HG02610 (cell line): ENCODE data around the gene ERICH6B.

ENCODE experiments used
- ATAC-seq: cut with Tn5 transposase; IDR thresholded peaks from one replicate; pipeline ENCODE4 v1.9.1; 2021; ENCODE audit warnings: mild to moderate bottlenecking, moderate library complexity; ENCODE audit not compliant: unreplicated experiment

Gene ERICH6B

DNA sequence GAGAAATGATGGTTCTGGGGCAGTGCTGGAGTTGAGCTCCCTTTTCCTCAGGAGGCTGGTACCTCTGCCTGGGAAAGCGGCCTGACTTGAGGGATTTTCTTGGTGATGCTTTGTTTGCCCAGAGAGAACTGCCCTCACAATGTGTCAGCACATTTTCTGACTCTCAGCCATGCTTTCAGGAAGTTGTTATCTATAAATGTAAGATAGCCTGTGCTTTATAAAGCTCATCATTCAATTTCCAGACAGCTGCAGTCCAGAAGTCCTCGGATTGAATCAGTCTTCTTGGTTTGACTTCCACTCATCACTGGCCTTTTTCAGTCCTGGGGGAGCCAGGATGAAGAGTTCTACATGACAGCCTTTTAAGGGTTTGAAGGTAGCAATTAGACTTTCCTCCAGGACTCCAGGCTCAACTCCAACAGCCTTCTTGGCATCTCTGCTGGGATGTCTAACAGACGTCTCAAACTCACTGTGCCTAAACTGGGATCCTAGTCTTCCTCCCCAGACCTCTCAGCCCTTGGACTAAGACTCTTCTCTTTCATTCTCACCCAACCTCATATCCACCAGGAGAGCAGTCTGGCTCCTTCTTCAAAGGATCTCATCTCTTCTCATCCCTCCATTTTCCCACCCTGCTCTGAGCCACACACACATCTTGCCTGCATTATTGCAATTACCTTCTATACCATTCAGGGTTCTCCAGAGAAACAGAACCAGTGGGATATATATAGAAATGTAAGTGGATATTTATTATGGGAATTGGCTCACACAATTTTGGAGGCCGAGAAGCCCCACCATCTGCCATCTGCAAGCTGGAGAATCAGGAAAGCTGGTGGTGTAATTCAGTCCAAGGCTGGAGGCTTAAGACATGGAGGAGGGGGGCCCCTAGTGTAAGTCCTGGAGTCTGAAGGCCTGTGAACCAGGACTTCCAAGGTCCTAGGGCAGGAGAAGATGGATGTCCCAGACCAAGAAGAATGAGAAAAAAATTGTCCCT, 13.1 kb downstream of the ERICH6B start:
- ATAC-seq = no peak

GRCh38 chr13:45601680-45602079, 13.9 kb downstream of the ERICH6B start:
- ATAC-seq = no peak

- ATAC-seq = no peak
Measured at GRCh38 chr13:45598597-45598996, 16.9 kb downstream of the ERICH6B start.

DNA sequence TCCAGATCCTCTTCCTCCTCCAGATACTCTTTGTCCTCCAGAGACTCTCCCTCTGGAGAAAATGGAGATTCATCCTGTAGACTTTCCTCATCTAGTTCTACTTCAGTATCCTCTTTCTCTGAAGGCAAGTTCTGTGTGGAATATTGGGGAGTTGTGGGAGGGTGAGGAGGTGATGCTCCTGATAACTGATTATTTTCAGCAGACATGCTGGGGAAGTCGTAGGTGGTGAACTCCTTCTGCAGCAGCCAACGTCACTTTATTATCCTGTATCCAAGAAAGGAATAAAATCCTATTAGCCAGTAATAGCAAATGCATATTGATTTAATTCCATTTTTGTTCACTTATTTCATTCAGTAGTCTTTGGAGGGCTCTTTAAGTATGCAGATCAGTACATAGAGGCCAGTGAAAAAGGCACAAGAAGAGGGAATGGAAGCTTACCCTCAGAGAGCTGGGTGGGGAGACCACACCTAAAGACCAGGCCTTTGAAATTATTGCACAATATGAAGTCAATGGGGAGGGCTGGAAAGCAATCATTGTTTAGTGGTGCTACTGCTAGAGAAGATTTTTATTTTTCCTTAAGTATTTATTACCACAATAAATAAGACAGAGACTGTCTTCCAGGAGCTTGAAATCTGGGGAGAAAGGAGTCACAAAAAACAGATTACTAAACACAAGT, 18.6 kb downstream of the ERICH6B start:
- ATAC-seq = no peak

GRCh38 chr13:45595965-45596364, 19.6 kb downstream of the ERICH6B start:
- no peak for ATAC-seq

DNA sequence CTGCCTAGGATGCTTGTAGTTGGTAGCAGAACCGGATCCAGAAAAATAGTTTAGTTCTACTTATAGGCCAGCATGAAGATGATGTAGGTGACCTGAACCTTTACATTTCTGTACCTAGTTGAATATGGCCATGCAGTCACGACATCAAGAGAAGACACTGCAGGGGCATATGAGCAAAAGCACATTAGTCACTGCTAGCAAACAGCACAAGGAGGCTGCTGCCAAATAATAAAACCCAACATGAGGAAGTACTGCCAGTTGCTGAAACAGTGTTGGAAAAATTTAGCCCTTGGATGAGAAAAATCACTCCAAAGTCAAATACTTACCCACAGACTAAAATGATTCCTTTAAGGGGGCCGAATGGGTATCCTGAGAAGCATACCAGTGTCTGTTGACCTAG, 20.8 kb downstream of the ERICH6B start:
- ATAC-seq = no peak

GRCh38 chr13:45594227-45594626, 21.3 kb downstream of the ERICH6B start:
- no peak for ATAC-seq

- ATAC-seq = peak; percentile 84
Measured at GRCh38 chr13:45592758-45593157, 22.8 kb downstream of the ERICH6B start.

DNA sequence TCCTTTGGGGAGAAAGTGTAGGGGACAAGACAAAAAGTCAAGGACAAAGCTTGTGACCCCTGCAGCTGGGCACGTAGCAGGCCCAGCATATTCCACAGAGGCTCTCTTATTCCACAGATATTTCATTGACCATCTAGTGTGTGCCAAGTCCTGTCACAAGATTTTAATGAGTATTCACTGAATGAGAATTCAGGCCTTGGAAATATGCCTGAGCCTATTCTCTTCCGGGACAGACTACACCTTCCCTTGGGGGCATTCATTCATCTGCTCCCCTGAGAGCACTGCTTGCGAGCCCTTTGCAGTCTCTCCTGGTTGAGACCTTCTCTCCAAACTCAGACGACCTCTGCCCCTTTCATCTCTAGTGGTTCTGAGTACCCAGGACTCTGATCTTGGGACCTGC, 25.5 kb downstream of the ERICH6B start:
- ATAC-seq = no peak

GRCh38 chr13:45587897-45588296, 27.6 kb downstream of the ERICH6B start:
- ATAC-seq = no peak

DNA sequence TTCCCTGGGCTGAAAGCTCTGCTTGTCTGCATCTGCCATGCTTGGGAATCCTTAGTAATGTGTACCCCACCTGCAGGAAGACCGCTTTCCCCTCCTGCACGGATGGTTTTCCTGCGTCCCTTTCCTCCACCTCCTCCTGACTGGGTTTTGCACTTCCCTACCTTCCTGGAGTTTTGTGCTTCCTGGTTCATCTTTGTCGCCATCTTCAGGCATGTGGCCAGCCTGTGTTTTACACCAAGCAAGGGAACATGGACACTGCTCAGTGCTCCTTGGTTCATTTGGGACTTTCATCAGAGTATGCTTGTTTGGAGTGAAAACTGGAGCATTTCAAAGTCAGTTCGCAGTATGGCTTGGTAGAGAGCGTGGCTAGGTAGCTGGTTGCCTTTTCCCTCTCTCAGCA, 30.7 kb downstream of the ERICH6B start:
- ATAC-seq = no peak

DNA sequence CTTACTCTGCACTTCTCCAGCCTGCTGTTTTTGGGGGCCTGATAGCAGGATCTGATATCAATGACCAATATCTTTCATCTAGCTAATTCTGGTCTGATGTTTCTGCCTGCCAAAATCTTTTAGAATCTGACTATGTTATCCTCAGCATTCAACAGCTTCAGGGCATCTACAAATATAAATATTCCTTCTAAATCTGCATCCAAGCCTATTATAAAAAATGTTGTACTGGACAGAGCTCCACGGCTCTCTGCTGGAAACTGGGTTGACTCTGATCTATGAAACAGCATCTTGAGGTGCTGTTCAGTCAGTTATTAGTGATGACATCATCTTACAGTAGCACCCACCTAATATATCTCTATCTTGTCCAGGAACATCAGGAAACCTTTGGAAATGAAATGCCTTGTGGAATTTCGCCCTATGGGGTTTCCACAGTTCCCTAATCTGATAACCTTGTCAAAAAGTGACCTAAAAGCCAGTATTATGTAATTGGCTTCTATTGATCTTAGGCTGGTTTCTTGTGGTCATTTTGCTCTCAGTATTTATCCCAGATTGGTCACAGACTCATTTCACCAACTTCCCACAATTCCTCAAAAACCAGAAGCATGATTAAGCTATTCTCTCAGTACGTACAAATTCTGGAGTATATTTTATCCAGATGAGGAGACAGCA, 33.0 kb downstream of the ERICH6B start:
- no peak for ATAC-seq

GRCh38 chr13:45576466-45576865, 39.1 kb downstream of the ERICH6B start:
- no peak for ATAC-seq

- ATAC-seq = no peak
Measured at GRCh38 chr13:45575830-45576180, 39.7 kb downstream of the ERICH6B start.

GRCh38 chr13:45575146-45575829, 40.3 kb downstream of the ERICH6B start:
- no peak for ATAC-seq

DNA sequence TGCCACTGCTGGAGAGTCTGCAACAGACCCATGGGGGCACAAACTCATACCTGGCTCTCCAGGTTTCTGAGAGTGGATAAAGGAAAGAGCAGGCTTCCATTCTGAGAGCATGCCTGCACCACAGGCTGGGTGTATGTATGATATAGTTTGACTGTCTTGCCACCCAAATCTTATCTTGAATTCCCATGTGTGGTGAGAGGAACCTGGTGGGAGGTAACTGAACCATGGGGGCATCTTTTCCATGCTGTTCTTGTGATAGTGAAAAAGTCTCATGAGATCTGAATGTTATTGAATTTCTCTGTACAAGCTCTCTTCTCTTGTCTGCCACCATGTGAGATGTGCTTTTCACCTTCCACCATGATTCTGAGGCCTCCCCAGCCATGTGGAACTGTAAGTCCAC, 50.2 kb downstream of the ERICH6B start:
- ATAC-seq = no peak

DNA sequence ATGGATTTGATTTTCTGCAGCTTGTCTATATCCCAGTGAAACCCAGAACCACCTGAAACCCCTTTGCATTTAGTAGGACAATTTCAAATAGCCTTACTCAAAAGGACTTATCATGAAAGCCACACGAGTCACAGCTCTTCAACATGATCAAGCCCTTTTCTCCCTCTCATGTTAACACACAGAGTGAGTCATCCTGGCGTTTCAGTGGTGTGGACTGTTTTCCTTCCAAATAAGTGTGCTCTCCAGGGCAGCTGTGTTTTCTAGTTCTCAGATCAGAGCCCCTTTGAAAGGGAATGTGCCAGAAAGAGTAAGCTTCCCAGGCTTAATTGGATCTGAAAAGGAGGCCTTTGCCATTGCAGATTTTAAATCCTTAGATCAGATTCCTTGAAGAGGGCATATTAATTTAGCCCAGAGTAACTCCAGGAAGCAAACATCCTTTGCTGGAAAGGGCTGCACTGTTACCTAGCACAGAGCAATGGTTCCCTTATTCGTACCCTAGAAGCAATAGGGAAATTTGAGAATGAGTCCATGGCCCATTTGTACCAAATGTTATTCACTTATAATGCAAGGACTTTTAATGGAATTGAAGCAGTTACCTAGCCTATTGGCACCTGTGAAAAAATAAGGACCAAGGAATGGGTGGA, 51.3 kb downstream of the ERICH6B start:
- ATAC-seq = no peak

DNA sequence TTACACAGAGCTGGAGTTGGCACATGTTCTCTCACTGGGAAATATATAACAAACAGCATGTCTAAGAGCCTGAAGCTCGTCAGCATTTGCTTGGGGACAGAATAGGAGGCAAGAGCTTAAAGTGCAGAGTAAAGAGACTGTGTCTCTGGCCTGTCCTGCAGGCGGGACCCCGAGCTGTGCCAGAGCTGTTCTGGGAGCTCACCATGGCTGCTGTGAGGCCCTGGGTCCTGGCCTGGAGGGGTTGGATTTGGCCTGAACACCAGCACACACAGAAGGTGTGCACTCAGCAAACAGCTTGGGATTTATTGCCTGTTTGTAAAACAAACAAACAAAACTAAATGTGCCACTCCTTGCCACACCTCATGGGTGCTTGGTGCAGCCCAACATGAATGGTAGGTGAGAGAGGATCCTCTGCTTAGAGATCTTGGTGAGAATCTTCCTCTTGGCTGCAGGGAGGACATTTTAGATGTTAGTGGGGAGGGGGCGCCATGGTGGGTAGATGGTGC, 60.9 kb downstream of the ERICH6B start:
- no peak for ATAC-seq

DNA sequence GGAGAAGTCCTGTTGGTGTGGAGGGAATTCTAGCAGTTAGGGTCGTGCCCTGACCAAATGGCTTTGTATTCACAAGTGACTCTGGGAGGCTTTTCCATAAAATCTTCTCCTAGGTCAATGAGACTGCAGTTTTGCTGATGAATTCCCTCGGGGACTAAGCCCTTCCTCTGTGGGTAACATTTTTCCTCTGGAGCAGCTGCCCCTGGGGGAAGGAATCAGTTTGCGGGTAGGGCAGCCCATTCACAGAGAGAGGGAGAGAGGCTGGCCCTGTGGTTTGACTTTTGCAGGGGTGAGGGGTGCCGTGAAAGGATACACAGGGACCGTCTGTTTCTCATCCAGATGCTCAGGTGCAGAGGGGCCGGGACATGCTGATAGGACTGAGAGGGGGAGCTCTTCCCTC, 67.3 kb downstream of the ERICH6B start:
- ATAC-seq = no peak

DNA sequence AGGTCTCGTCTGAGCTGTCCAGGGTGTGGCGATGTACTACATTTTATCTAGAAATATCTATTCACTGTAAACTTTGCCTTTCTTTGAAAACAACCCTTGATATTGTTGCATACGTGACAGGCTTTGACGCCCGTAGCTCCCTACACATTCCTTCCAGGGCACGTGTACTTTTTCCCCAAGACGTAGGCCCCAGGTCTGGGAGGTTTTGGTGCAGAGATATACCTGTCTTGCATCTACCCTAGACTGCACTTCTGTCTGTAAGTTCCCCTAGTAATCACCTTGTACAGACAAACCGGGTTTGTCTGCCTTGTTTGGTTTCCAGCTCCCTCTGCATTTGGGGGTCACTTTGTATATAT, 69.2 kb downstream of the ERICH6B start:
- ATAC-seq = no peak
